HG03045 (cell line): Measurements from ENCODE around the gene CEP44.
"Not testable (repeated sequence)": the region's sequence is repeated elsewhere in the genome, so short reads cannot be mapped to it uniquely, and the experiment has no call there.

Source experiments
- ATAC-seq: cut with Tn5 transposase; IDR thresholded peaks from one replicate; pipeline ENCODE4 v1.9.1; 2021; ENCODE audit warnings: mild to moderate bottlenecking, moderate library complexity; ENCODE audit not compliant: unreplicated experiment

The CEP44 gene

DNA sequence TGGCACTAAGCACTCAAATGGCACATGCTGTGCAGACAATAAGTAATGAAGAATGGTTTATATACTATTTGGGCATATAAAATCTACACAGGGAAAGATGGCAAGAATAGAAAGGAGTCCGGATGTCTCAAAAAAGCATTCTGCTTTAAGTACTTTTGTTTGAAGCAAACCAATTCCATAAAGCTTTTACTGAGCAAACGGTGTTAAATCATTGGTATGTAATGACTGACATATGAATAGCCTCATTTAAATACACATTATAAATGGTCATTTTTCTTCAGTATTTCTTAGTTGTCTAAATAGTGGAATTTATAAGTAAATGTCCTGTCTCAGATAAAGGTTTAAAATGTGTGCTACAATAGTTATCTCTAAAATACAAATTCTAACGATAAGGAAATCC is 6.3 kb upstream of the CEP44 start:
- ATAC-seq: no peak

DNA sequence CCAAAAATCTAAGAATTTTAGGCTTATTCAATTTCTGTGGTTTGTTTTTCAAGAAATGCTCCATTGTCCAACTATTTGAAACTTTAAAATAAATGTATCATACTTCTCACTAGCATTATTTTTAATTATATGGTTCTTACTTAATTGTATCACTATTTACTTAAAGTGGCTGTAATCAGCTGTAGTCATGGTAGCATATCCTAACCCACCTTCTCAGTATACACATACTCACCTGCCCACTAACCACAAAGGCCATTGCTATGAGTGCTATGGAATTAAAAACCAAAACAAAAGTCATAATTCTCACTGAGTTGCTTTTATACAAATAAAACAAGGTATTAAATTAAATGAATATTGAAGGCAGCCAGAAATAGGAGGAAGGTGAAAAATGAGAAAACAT is 5.2 kb upstream of the CEP44 start:
- ATAC-seq: no peak

DNA sequence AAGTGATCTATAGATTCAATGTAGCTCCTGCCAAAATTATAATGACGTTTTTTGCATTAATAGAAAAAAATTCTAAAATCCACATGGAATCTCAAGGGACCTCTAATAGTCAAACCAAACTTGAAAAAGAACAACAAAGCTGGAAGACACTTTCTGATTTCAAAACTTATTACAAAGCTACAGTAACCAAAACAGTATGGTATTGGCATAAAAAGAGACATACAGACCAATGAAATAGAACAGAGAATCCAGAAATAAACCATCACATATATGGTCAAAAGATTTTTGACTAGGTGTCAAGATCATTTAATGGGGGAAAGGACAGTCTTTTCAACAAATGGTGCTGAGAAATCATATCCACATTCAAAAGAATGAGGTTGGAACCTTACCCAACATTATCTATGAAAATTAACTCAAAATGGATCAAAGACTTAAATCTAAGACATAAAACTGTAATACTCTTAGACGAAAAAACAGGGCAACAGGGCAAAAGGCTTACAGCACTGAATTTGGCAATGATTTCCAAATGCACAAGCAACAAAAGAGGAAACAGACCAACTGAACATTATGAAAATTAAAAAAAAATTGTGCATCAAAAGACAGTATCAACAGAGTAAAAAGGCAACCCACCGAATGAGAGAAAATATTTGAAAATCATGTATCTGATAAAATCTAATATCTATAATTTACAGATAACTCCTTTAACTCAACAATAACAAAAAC is 4.1 kb upstream of the CEP44 start:
- ATAC-seq: no peak

DNA sequence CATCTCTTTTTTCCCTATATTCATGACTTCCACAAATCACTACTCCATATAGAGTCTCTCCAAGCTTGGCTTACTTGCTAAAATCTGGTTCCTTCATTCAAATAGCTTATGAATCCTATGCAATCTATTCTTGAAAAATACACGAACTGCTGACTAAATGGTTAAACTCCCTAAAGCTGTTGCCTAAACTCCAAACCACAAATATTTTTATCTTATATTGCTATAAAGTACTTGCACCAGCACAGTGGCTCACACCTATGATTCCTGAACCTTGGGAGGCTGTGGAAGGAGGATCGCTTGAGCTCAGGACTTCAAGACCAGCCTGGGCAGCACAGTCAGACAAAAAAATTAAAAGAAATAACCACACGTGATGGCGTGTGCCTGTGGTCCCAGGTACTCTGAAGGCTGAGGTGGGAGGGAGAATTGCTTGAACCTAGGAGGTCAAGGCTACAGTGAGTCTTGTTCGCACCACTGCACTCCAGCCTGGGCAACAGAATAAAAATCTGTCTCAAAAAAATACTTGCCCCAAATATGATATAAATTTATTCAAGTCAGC is 2.5 kb upstream of the CEP44 start:
- ATAC-seq: no peak

DNA sequence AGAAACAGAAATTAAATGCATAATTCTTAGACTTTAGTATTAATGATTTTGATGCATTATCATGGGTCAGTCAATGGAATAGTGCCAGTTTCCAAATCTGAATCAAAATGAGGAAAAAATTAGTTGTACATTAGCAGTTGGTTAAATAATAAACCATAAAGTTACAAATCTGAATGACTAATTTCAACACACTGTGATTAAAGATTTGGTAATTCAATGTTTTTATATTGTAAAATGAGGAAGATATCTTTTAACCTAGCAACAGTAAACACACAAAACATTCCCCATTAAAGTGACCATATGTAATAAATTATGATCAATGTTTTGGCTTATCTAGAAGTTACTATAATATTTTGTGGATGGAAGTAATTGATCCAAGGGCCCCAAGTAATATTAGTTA is 1.8 kb upstream of the CEP44 start:
- no peak for ATAC-seq

DNA sequence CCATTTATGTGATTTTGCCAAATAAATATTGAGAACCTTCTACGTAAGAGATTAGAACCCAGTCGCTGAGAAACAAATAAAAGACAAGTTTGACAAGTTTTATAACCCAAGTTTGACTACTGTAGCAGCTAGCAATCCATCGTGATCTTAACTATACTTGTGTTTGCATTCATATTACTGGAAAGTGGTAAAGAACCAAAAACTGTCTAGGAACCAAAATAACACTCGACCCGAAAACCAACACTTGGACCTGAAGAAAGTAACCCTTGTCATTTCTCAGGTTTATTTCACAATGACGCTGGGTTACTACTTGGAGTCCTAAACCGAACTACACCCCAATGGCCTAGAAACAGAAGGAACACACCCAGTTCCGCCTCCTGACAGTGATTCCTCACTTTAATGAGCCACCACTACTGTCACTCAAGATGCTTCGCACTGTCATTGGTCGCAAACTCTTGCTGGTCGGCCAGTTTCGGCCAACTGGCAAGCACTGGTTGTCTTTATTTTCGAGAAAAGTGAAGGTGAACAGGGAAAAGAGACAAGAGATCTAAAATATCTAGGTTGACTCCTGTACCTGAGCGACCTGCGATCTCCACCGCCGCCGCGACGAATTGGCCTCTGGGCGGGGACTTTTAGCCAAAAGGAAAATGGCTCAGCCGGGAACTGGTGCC is 740 bp upstream of the CEP44 start:
- peak; percentile 99 for ATAC-seq

DNA sequence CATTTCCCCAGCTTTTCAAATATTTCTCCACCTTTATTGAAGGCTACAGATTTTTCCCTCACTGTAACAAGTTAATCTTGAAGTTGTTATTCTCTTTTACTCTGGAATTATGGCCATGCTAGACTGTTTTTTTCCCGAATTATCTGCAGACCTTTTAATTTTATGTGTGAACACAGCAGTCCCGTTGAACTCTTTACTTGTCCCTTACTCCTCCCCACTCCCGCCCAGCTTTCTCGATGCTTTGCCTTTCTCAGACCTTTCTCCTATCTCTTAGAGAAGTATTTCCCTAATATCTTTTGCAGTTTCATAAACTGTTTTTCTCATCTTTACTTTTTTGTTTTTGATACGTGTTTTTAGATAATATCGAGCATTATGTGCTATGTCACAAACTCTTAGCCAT is 776 bp downstream of the CEP44 start:
- no peak for ATAC-seq

DNA sequence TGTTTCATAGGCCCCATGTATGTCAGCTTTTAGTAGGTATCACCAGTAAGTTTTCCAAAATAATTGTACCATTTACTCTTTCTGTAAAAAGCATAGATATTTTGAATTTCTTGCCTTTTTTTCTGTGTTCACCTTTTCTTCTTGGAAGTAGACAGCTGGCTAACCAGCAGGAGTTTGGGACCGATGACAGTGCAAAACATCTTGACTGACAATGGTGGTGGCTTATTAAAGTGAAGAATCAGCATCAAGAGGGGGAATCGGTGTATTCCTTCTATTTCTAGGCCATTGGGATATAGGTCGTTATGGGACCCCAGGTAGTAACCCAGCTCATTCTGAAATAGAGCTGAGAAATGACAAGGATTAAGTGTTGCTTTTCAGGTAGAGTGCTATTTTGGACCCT is 3.2 kb downstream of the CEP44 start:
- no peak for ATAC-seq

DNA sequence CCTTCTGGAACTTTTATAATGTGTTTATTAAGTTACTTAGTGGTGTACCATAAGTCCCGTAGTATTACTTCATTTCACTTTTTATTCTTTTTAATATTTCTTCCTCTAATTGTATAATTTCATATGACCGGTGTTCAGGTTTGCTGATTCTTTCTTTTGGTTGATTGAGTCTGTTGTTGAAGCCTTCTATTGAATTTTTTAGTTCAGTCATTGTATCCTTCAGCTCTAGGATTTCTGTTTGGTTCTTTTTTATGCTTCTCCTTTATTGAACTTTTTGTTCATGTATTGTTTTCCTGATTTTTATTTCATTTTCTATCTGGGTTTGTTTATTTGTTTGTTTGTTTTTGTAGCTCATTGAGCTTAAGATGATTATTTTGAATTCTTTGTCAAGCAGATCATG is 8.8 kb downstream of the CEP44 start:
- no peak for ATAC-seq

DNA sequence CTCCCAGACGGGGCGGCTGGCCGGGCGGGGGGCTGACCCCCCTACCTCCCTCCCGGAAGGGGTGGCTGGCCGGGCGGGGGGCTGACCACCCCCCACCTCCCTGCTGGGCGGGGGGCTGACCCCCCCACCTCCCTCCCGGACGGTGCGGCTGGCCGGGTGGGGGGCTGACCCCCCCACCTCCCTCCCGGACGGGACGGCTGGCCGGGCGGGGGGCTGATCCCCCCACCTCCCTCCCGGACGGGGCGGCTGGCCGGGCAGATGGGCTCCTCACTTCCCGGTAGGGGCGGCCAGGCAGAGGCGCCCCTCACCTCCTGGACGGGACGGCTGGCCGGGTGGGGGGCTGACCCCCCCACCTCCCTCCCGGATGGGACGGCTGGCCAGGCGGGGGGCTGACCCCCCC is 10.9 kb downstream of the CEP44 start:
- ATAC-seq: not testable (repeated sequence)

DNA sequence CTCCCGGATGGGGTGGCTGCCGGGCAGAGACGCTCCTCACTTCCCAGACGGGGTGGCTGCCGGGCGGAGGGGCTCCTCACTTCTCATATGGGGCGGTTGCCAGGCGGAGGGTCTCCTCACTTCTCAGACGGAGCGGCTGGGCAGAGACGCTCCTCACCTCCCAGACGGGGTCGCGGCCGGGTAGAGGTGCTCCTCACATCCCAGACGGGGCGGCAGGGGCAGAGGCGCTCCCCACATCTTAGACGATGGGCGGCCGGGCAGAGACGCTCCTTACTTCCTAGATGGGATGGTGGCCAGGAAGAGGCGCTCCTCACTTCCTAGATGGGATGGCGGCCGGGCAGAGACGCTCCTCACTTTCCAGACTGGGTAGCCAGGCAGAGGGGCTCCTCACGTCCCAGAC is 11.4 kb downstream of the CEP44 start:
- ATAC-seq: not testable (repeated sequence)

DNA sequence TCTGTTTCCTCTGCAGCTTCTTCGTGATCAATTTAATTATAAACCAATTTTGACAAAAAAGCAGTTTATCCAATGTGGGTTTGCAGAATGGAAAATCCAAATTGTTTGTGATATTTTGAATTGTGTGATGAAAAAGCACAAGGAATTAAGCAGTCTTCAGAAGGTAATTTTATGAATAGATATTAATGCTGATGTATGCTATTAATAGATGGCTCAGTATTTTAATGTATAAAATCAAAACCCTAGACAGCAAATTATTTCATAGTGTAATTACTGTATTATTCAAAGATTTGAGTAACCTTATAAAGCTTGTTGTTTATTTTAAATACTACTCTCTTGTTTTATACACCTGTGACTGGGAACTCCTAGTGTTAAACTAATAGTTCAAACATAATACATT is 20.0 kb downstream of the CEP44 start:
- no peak for ATAC-seq

DNA sequence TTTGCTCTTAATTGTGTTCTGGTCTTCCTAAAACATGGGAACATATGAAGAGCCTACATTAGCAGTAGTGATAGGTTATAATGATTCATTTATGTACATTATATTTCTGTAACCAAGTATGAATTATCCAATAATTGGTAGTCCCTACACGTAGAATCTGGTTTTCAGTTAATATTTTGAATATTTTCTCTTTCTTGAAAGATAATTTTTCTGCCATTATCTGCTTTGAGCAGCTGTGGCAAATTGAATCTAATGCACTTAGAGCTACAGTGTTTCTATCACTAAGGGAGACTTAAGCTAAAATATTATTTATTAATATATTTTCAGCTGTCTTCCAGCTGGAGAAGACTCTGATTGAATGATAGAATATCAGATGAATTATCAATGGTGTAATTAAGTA is 21.0 kb downstream of the CEP44 start:
- no peak for ATAC-seq

DNA sequence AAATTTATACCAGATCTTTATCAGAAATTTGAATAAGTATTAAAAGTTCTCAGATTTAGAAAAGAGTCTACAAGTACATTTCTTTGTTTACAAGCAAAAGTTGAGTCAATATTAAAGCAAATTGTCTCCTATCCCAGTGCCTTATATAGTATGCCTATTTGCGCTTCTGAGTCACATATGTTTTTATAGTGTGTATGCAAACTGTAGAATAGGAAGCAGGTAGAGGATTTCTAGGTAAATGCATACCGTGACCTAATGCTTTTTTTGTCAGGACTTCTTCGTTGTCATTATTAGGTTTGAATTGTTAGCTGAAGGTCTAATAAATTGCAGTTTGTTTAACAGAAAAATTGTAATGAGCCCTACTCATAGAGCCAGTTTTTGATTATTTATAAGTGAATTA is 22.2 kb downstream of the CEP44 start:
- no peak for ATAC-seq

DNA sequence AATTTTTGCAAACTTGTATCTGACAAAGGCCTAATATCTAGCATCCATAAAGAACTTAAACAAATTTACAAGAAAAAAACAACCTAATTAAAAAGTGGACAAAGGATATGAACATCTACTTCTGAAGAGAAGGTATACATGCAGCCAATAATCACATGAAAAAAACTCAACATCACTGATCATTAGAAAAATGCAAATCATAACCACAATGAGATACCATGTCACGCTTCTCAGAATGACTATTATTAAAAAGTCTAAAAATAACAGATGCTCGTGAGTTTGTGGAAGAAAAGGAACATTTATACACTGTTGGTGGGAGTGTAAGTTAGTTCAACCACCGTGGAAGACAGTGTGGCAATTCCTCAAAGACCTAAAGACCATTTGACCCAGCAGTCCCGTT is 24.0 kb downstream of the CEP44 start:
- ATAC-seq: no peak

DNA sequence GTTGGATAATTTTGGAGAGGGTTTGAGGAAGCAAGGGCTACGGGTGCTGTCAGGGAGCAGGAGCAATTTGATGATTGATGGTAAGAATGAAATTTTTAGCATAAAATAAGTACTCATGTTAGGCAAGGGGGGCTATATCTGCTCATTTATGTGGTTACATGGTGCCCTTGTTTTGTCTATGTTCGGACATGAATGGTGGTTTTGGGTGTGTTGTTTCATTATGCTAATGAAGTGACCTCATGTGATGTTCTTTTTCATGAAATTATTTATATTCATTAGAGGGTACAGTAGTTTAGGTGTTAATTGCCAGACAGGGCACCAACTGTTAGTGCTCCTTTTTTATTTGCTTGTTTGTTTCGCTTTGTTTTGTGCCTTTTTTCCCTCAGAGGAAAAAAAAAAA is 29.3 kb downstream of the CEP44 start:
- no peak for ATAC-seq

DNA sequence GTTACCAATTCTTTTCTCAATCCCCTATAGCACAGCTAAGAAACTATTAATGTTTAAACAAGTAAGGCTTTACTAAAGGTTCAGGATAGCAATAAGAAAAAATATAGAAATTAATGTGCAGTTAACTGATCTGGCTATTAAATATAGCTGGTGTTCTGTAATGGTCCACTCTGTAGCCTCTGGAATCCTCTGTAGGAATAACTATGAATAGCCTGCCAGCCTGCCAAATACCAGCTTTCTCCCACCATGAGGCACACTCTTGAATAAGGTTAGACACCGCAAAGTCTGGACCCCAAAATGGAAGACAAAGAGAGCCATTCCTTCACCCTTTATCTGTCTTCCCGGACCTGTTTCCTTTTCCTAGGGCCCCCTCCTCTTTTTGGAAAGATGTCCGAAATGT is 30.6 kb downstream of the CEP44 start:
- no peak for ATAC-seq

DNA sequence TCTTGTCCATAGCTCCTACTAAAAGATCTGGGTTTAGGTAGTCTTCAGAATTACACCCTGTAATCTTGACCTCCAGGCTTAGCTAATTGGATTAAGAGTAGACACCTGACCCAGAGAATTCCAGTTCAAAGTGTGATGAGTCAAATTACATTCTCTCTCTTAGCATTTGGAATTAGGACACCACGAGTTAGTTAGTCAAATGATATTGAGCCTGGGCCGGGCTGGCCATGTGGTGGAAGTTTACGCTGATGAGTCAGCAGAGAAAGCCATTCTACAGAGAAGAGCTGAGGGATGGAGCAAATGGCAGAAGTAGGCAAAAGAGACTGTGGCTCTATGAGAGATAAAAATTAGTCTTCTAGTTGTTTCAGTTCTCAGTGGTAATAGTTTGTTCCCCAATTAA is 31.1 kb downstream of the CEP44 start:
- ATAC-seq: no peak

DNA sequence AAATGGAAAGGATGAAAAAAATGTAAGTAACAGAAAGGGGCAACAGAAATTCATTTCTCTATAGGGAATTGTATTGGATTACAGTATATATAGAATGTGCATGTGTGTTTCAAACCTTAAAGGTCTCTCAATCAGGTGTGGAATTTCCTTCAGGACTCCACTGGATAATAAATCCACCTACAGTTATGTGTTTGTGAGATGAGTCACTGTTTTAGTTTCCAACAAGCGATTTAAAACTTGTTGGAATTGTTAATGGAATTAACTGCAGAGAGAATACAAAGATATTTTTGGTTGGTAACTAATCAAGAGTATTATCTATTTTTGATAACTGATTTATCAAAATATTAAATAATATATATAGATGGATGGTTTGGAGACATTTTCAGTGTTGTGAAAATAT is 32.8 kb downstream of the CEP44 start:
- ATAC-seq: no peak

DNA sequence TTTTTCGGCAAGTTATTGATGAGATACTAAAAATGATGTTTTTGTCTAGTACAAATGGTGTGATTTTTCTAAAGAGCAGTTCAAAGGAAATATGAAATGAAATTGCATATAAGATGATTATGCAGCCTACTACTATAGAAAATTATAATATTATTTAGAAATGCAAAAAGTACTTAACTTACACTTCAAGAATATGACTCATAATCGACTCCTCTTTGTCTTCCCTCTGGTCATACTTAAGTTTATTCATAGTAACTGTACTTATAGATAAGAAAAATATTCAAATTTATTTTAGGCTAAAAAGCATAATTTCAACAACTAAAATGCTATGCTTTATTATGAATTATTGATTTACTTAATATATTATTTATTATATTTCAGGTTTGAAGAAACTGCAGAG is 33.2 kb downstream of the CEP44 start:
- no peak for ATAC-seq

DNA sequence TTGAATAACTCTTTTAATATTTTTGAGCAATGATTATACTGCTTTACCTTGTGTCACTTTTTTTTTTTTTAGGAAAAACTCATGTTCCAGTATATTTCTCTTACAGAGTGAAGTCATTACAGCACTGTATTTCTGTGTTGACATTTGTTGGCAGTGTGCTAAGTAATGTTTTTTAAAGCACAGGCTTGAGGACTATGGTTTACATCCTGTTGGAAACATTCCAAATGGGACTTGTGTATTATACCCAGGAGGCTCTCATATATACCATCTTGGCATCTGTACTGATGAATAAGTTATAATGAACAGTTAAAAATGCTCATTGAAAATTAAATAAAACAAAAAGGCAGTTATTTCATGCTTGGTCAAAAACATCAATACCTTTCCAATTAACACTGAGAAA is 33.8 kb downstream of the CEP44 start:
- ATAC-seq: no peak
